GM19463 (cell line): Measurements from ENCODE around the gene ACOXL.

Experiments used
- ATAC-seq: cut with Tn5 transposase; IDR thresholded peaks from one replicate; pipeline ENCODE4 v1.9.1; 2021; ENCODE audit warnings: mild to moderate bottlenecking, moderate library complexity; ENCODE audit not compliant: unreplicated experiment

Gene ACOXL

DNA sequence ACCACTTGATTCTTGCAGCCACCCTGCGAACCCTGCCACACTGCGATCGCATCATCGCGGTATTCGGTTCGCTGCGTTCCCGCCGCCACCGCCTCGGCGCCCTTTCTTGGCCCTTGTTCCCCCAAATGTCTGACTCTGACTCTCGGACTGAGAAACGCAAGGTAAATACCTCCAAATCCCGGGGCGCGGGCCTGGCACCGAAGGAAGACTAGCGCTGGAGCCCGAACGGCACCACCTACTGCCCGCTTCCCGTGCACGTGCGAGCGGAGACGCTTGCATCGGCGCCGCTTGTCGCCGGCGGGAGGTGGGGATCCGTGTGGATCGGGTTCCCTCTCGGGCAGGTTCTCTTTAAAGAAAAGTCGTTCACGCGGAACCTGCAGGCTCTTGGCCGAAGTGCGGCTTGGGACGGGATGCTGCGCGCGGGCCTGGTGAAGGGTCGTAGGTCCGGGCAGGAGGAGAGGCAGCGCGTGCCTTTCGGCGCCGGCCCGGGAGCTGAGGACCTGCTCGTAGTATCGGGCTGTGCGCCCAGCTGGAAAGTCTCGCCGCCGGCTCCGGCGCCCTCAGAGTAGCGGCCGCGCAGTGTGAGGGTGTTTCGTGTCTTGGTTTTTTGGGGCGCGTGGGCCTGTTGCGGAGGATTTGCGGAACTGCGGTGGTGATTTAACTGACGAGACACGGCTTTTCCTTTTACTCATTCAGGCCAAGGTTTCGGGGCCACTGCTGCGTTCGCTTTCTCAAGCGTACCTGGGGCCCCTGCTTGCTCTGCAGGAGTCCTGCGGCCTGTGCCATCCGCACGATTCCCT lies 388.9 kb downstream of the ACOXL start:
- ATAC-seq: no peak

DNA sequence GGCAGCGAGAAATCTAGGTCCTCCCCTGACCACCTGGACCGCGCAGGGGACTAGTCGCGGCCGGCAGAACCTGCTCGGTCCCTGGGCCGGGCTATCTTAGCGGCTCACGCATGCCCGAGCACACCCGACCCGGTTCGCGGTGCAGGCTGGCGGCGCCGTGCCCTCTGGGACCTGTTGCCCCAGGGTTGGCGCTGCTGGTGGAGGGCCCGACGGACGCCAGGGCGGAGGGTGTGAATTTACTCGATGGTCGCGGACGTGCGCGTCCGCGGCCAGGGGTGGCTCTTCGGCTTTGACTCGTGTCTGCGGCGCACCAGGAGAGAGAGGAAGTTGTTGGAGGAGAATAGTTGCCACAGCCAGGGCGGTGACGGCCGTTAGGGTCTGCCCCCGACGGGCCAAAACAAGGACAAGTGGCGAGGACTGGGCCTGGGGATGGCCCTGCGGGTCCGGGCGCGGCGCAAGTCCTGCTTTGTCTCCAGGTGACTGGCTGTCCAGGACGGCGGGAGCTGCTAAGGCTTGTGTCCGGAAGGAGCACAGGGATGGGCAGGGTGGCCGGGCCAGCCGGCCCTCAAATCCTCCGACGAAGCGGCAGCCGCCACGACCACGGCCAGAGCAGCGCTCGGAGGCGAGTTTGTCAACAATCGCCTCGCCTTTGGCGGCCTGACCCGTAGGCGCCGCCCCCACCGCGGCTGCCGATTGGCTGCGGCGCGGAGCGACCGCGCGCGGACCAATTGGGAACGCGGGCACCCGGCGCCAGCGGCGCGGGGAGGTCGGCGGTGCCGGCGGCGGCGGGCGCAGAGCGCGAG lies 389.7 kb downstream of the ACOXL start:
- peak; percentile 54 for ATAC-seq

DNA sequence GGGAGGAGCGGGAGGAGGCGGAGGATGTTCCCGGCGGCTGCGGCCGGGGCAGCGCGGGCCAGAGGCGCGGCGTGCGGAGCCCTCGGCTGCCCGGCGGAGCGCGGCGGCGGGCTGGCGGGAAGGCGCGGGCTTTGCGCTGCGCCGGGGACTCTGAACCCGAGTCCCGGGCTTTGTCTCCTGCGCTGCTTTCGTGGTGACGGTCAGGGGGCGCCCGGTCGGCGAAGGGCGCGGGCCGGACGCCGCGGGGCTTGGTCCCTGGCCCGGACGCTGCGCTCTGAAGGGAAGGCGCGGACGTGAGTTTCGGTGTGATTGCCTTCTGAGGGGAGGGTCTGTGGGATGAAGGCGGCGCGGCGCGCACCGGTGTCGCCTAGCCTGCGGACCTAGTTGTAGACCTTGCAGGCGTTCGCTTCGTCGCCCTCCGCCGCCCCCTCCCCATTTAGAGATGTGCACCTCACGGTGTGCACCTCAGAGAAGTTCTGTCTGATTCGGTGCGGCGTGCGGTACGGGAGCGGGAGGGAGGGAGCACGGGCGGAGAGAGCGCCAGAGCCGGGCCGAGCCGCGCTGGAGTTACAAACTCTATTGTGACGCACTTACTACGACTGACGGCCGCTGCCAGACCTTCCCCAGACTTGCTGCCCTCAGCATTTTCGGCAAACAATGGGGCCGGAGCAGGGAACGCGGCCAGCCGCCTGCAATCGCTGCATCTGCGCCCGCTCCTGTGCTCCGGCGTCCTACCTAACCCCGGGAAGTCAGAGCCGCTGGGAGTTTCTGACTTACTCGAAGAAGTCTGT lies 390.5 kb downstream of the ACOXL start:
- ATAC-seq: no peak

DNA sequence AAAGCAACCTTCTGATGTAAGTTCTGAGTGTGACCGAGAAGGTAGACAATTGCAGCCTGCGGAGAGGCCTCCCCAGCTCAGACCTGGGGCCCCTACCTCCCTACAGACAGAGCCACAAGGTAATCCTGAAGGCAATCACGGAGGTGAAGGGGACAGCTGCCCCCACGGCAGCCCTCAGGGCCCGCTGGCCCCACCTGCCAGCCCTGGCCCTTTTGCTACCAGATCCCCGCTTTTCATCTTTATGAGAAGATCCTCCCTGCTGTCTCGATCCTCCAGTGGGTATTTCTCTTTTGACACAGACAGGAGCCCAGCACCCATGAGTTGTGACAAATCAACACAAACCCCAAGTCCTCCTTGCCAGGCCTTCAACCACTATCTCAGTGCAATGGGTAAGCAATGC lies 391.4 kb downstream of the ACOXL start:
- no peak for ATAC-seq

DNA sequence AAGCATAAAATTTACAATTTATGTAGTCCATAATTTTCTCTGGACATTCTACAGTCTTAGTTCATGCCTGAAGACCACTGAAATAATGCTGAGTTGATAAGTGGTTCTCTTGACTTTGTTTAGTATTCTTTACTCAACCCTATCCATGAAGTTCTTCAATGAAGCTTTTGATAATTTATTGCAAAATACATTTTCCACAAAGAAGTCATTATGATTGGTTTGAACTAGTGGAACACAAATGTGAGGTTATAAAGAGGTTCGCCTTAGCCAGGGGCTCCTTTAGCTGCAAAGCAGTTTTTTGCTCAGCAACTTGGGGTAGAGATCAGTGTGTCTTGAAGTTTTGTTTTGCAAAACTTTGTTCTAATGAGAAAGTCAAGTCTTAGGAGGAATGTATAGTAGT lies 394.2 kb downstream of the ACOXL start:
- no peak for ATAC-seq

DNA sequence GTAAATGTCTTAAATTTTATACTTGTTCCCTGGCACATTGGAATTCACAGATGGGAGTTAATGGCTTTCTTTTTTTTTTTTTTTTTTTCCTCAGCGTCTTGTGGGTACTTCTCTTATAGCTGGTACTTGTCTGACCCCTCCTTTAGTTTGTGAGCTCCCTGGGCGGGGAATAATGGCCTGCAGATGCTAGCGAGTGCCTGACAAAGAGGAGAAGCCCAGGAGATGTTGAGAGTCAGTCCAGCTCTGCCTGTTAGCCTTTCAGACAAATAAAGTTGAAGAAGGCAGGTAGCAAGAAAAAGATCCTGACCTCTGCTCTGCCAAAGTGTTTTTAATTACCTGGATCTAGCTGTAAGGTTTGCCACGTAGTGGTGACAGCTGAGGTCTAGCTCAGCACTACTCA lies 395.0 kb downstream of the ACOXL start:
- ATAC-seq: no peak

DNA sequence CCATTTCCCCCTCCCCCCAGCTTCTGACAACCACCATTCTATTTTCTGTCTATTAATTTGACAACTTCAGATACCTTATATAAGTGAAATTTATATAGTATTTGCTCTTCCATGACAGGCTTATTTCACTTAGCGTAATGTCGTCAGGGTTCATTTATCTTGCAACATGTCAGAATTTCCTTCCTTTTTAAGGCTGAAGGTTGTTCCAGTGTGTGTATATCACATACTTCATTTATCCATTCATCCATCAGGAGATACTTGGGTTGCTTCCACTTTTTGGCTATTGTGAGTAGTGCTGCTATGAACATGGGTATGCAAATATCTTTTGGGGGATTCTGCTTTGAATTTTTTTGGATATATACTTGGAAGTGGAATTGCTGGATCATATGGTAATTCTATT lies 395.7 kb downstream of the ACOXL start:
- ATAC-seq: no peak

DNA sequence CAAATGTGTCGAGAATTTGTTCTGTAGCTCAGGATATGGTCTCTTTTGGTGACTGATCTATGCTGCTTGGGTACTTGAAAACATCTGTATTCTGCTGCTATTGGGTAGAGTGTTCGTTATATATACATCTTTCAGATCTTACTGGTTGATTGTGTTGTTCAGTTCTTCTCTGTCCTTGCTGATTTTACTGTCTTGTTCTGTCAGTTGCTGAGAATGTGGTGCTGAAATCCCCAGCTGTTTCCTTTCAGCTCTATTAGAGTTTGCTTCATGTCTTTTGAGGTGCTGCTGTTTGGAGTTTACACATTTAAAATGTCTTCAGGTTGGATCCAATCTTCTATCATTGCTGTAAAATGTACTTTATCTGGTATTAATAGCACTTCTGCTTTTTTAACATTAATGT lies 401.2 kb downstream of the ACOXL start:
- no peak for ATAC-seq

DNA sequence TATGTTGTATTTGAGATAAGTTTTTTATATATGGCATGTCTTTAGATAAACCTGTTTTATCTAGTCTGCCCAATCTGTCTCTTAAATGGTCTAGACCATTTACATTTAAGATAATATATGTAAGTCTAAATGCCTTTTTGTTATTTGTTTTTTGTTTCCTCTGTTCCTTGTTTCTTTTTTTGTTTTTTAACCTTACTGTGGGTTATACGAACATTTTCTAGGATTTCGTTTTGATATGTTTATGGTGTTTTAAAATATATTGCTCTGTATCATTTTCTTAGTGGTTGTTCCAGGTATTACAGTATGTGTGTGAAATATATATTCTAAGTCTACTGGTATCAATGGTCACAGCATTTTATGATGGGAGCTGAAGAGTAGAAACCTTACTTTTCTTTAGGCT lies 401.7 kb downstream of the ACOXL start:
- ATAC-seq: no peak

DNA sequence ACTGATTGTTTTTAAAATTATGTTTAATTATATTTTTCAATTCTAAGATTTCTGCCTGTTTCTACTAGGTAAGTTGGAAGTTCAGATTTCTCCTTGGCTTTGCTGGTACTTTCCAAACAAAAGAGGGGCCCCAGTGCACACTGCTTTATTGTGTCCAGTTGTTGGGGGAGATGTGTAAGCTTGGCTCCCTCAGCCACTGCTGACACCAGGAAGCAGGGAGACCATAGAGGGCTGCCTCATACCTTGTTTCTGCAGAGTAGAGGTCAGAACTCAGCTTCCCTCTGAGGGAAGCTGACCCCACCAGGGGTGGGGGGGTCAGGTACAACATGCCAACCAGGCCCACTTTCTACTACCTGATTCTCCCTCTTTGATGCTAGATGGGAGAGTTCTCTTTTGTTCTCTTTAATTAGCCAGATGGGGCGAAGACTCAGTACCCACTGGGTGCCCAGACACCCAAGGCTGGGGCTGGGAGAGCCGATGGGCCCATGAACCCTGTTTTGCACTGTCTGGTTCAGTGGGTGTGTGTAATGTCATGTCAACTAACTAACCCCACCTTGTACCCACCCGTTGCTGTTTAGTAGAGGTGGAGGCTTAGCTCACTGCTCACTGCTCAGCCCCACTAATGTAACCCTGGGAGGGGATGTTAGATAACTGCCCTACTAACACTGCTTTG lies 403.0 kb downstream of the ACOXL start:
- no peak for ATAC-seq

DNA sequence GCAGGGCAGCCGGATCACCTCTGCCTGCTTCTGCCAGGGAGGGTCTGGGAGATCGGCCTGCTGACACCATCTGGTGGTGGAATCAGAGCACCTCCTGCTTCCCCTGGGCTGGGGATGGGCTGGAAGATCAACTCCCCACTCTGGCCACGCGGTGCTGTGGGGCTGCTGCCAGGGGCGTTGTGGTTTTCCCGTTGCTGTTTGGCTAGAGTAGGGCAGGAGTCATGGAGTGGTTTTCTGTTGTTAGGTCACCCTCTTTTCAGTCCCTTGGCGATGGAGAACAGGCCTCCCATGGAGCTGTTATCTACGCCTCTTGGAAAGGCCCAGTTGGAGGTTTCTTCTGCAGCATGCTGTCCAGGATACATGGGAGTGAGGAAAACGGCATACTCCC lies 403.5 kb downstream of the ACOXL start:
- ATAC-seq: no peak

DNA sequence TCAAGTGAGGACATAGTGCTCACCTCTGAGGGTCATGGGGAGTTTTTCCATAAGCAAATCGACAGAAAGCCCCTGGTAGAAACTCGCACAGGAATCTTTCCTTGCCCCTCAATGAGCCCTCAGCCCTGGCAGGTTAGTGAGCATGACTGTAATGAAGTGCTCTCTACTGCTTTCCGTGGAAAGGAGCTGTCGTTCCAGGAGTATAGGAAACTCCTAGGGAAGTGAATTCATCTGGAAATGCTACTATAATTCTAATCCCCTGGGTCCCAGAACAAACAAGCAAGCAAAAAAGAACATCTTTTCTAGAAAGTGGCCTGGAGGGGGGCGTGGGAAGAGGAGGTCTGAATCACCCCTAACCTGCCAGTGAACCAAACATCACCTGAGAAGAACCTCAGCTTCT lies 406.5 kb downstream of the ACOXL start:
- ATAC-seq: no peak

DNA sequence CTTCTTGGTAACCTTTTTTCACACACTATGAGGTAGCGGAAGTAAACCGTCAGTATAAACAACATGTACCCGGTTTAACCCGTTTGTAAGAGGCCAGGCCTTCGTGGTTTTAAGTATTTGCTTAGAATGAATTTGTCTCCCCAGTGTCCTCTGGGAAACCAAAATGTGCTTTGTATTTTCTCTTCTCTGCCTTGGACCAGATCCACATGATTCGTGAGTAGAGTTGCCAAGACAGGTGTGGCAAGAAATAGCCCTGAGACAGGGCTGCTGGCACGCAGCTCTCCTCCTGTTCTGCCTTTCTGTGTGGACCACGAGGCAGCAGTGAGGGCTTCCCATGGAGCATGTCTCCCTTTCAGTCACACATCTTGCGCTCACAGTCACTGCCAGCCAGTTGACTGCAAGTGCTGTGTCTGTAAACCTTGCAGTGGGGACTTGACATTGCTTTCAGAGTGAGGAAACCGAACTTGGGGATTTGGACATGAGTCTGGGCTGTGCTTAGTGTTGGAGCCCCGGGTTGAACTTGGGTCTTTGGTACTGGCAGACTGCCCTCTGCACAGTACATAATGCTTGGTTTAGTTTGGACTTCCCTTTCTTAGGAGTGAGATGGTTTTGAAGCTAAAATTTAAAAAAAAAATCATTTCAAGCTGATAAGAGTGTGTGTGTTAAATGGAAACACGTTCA lies 407.4 kb downstream of the ACOXL start:
- no peak for ATAC-seq

DNA sequence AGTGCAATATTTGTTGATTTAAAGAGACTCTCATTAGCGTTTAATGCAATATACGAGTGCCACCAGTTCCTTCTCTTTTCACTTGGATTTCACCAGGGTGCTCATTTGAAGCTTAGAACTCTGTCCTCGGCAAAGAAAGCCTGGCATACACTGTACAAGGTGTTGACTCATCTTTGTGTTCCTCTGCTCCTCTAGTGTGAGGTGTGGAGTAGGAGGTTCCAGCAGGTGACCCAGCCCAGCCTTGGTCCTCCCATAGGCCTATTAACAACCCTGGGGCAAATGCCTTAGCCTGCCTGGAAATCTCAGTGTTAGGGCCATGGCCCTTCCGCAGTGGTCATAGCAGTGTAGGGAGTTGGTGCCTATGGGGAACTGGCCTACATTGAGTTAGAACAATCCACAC lies 408.4 kb downstream of the ACOXL start:
- no peak for ATAC-seq

DNA sequence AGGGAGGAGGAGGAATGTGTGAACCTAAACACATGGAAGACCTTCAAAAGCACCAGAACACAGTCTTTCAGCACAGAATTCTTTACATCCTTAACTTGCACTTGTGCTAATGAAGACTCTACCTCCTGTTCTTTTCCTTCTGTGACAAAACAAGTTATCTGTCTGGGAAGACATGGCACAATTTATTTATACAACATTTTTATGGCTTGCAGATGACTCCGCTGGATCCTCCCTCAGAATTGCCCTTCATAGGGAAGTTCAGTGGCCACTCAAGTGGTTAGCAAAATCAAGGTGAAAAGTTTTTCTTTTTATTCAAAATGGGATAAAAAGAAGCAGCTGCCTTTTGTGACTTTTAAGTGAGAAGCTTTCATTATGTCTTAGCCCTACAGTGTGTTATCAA lies 409.7 kb downstream of the ACOXL start:
- no peak for ATAC-seq

DNA sequence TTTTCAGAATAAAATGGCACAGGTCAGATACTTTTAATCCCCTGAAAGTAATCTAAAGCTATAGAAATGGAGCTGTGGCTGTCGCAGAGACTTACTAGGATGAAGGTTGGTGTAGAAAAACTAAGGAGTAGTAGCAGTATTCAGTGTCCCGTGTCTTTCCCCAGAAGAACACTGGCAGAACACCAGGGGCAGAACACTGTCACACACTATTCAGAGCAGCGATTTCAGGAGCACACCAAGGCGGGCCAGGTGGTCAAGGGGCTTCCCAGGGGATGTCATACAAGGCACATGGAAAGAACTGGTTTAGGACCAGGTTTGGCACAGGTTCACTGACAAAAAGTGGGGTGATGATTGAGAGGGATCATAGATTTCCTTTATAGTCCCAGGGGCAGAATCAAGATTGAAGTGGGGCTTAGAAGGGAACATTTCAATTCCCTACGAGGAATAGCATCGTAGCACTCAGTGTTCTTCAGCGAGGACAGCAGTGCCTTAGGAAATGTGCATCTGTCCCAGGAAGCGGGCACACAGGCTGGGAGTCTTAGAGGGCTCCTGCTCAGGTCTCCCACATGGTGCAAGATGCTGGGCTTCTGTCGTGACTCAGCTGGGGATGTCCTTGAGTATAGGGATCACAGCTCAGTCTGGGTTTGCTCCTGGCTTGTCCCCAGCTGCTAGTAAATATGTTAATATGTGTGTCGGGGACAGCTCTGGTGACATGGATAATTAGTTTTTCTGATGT lies 410.9 kb downstream of the ACOXL start:
- no peak for ATAC-seq

DNA sequence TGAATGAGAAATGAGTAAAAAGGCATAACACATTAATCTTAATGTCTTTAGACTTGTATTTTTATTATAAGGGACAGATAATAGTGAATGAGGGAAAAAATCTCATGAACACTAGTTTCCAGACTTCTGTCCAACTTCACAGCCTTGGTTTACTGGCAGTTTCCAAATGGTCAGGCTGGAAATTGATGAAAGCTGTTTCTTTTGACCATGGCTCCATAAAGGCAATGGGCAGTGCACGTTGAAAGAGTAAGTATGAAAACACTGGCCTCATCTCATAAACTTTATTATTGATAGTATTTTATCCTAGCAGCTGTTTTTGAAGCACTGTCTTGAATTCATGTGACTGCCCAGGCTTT lies 411.4 kb downstream of the ACOXL start:
- no peak for ATAC-seq

DNA sequence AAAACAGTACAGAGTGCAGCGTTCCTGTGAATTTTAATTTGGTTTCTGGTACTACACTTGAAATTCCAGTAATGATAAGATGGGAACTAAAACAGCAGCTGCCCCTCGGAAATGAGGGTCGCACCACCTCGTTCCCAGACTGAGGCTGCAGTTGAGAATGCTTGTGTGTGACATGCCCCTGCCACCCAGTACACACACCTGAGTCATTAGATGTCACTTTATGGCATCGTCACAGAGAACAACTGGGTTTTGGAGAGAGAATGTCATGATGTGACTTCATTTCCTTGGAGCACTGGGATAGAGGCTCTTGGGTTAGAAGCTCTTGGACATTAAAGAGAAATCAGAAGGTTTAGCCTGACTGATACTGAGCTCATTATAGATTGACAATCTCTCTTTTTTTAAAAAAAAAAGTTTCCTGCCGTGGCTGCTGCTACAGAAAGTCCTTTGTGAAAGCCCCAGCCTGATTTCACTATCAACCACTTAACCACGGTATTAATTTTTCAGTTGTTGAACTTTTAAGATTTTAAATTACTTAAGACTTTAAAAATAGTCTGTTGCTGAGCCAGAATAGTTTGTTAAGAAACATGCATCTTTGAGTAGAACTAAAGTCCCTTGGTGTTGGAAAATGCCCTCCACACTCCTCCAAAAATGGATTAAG lies 412.9 kb downstream of the ACOXL start:
- no peak for ATAC-seq

DNA sequence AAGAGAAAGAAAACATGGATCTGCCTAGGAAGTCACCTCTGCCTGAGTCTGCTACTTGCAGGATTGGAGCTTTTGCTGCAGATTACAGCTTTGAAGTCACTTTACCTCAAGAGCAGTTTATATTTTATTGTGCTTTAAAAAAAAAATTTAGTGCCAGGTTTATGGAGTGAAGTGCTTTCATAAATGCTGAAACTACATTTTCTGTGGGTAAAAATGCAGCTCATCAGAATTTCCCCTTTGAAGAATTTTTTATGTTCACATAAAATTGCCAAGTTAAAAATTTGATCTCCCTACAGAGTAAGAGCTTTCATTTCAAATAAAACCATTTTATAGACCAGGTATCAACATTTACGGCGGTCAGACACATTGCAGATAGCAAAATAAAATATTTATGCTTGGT lies 413.6 kb downstream of the ACOXL start:
- ATAC-seq: no peak
